HEK293 (cell line): Measurements from ENCODE around the gene NCKAP5.

ENCODE experiments used
- HOXA7 ChIP-seq: sonication (generic); formaldehyde crosslinking; IDR thresholded peaks from 2 replicates; pipeline ENCODE4 v1.8.1; 2022; ENCODE audit warnings: missing genetic modification reagents, borderline replicate concordance
- TSHZ1 ChIP-seq: fragments of 450-650 bp; formaldehyde crosslinking; IDR thresholded peaks from 2 replicates; pipeline ENCODE4 v1.5.1; 2016; ENCODE audit warnings: missing biosample characterization, missing genetic modification characterization, borderline replicate concordance
- ZBTB26 ChIP-seq: fragments of 450-650 bp; formaldehyde crosslinking; optimal IDR thresholded peaks from 2 replicates; pipeline ENCODE3; 2016; ENCODE audit warnings: missing biosample characterization, mild to moderate bottlenecking, missing genetic modification characterization
- ZNF138 ChIP-seq: fragments of 450-650 bp; formaldehyde crosslinking; IDR thresholded peaks from 2 replicates; pipeline ENCODE4 v1.5.1; 2016; ENCODE audit warnings: missing biosample characterization, missing genetic modification characterization, borderline replicate concordance
- ZNF169 ChIP-seq: fragments of 450-650 bp; formaldehyde crosslinking; IDR thresholded peaks from 2 replicates; pipeline ENCODE4 v1.5.1; 2016; ENCODE audit warnings: missing biosample characterization, missing genetic modification characterization
- ZNF404 ChIP-seq: fragments of 450-650 bp; formaldehyde crosslinking; IDR thresholded peaks from 2 replicates; pipeline ENCODE4 v1.5.1; 2017; ENCODE audit warnings: missing biosample characterization, missing genetic modification characterization
- ZNF639 ChIP-seq: fragments of 450-650 bp; formaldehyde crosslinking; IDR thresholded peaks from 2 replicates; pipeline ENCODE4 v1.5.1; 2016; ENCODE audit warnings: missing biosample characterization, missing genetic modification characterization
- TF ChIP-seq, protein P1 (sequence below): fragments of 450-650 bp; formaldehyde crosslinking; IDR thresholded peaks from 2 replicates; pipeline ENCODE4 v1.5.1; 2016; ENCODE audit warnings: missing biosample characterization, missing genetic modification characterization
- TF ChIP-seq, protein P2 (sequence below): fragments of 450-650 bp; formaldehyde crosslinking; IDR thresholded peaks from 2 replicates; pipeline ENCODE4 v1.5.1; 2016; ENCODE audit warnings: missing biosample characterization, missing genetic modification characterization

DNA sequence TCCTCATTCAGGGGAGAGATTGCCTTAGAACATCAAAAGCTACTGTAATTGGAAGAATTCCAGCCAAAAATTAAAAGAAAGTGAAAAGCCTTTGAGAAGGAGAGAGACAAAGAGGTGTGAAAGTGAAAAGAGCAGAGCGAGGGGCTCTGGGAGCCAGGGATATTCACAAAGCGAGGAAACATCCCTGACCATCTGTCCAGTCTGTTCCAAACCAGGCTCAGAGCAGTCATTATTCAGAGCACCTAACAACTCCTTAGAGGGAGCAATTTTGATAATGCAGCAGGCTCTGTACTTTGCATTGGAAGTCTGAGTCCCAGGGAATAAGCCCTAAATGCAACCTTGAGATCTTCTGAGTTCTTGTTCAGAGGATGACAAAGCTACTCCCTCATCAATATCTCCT, 779.2 kb downstream of the NCKAP5 start:
- TF ChIP-seq ZNF138 (tag by site-specific recombination) (no peak), ZNF639 (tag by site-specific recombination) (no peak), ZBTB26 (tag by site-specific recombination) (no peak), ZNF169 (tag by site-specific recombination) (no peak), TSHZ1 (tag by site-specific recombination) (no peak), ZNF404 (tag by site-specific recombination) (no peak), HOXA7 (CRISPR knock-in tag) (no peak)
- TF ChIP-seq, protein P1, sequence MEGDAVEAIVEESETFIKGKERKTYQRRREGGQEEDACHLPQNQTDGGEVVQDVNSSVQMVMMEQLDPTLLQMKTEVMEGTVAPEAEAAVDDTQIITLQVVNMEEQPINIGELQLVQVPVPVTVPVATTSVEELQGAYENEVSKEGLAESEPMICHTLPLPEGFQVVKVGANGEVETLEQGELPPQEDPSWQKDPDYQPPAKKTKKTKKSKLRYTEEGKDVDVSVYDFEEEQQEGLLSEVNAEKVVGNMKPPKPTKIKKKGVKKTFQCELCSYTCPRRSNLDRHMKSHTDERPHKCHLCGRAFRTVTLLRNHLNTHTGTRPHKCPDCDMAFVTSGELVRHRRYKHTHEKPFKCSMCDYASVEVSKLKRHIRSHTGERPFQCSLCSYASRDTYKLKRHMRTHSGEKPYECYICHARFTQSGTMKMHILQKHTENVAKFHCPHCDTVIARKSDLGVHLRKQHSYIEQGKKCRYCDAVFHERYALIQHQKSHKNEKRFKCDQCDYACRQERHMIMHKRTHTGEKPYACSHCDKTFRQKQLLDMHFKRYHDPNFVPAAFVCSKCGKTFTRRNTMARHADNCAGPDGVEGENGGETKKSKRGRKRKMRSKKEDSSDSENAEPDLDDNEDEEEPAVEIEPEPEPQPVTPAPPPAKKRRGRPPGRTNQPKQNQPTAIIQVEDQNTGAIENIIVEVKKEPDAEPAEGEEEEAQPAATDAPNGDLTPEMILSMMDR: no peak
- TF ChIP-seq, protein P2, sequence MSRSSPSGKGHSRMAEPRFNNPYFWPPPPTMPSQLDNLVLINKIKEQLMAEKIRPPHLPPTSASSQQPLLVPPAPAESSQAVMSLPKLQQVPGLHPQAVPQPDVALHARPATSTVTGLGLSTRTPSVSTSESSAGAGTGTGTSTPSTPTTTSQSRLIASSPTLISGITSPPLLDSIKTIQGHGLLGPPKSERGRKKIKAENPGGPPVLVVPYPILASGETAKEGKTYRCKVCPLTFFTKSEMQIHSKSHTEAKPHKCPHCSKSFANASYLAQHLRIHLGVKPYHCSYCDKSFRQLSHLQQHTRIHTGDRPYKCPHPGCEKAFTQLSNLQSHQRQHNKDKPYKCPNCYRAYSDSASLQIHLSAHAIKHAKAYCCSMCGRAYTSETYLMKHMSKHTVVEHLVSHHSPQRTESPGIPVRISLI (tag by site-specific recombination): no peak
